NCI-H2029 (cell line): Measurements from ENCODE around the gene BBS4.
"Not testable (repeated sequence)": the region's sequence is repeated elsewhere in the genome, so short reads cannot be mapped to it uniquely, and the experiment has no call there.

Experiments
- DNase-seq: peaks from one replicate; lab custom pipeline; 2025; lab: John Stamatoyannopoulos, UW

BBS4 gene, protein sequence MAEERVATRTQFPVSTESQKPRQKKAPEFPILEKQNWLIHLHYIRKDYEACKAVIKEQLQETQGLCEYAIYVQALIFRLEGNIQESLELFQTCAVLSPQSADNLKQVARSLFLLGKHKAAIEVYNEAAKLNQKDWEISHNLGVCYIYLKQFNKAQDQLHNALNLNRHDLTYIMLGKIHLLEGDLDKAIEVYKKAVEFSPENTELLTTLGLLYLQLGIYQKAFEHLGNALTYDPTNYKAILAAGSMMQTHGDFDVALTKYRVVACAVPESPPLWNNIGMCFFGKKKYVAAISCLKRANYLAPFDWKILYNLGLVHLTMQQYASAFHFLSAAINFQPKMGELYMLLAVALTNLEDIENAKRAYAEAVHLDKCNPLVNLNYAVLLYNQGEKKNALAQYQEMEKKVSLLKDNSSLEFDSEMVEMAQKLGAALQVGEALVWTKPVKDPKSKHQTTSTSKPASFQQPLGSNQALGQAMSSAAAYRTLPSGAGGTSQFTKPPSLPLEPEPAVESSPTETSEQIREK

DNA sequence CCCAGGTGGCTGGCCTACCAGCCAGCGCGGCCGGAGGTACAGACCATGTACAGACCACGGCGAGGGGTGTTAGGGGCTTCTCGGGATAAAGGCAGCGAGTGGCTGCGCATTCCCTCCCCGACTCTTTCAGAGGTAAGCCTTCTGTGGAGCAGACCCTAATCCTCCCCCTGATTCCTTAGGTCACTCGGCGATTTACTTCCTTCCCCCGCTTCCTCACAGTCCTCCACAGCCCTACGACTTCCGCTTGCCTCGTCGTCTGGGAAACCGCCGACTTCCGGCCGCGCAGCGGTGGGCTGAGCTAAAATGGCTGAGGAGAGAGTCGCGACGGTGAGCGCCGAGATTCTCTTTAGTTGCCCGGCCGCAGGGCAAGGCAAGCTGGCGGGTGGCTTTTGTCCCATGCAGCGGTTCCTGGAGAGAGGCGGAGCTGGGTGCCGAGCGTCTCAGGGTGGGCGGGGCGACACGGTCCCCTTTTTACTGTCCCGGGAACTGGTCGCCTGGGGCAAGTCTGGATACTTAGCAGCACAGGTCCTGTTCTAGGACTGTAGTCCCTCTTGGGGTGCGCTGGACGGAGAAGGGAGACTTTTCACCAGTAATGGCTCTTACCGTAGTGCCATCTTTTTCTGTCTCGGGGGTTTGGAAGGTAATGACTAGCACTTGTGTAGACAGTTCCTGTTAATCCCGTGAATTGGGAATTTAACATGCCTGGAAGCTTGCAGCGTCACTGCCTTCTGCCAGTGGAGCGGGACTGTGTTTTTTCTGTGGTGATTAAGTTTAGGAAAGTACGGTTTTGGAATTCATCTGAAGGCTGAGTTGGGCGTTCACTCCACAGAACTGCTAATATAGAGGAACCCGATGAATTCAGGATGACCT is at the start of gene BBS4, which contains the start of gene HIGD2B:
Gene BBS4 (plus strand): TSS at position 283 of the 870 bp plus-strand sequence. CDS start 21 bp downstream, at position 304.
Gene HIGD2B (minus strand): TSS at position 258 of the 870 bp plus-strand sequence. CDS start 9,808 bp downstream, outside the sequence.
- no peak for DNase-seq

GRCh38 chr15:72636519-72637282 is 49.3 kb upstream of the BBS4 start:
- not testable (repeated sequence) for DNase-seq

- not testable (repeated sequence) for DNase-seq
Measured at GRCh38 chr15:72639759-72640483, 46.1 kb upstream of the BBS4 start.

- not testable (repeated sequence) for DNase-seq
Measured at GRCh38 chr15:72642271-72642670, 43.7 kb upstream of the BBS4 start.

- DNase-seq, result not testable (repeated sequence)
Measured at GRCh38 chr15:72648631-72649253, 37.3 kb upstream of the BBS4 start.

DNA sequence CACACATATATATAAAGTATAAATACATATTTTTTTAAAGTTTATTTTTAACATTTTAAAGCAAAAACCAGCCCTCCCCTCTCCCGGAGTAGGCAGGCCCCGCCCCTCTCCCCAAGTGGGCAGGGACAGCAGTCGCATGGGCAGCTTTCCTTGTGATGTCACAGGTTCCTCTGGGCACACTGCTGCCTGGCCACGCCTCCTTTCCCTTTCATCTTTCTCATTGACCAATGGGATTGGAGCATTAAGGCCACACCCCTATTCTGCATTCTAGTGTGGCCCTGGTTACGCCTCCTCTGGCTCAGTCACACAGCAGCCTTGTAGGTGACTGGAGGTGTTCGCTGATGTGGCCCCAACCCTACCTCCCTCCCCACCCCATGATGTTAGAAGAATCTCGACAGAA is 31.6 kb upstream of the BBS4 start, which contains the start of gene GOLGA6B:
Gene GOLGA6B (plus strand): TSS at position 301 of the 400 bp plus-strand sequence. CDS start 41 bp downstream, at position 342.
- DNase-seq, result not testable (repeated sequence)

GRCh38 chr15:72656014-72656413 is 30.0 kb upstream of the BBS4 start:
- DNase-seq, result not testable (repeated sequence)

DNA sequence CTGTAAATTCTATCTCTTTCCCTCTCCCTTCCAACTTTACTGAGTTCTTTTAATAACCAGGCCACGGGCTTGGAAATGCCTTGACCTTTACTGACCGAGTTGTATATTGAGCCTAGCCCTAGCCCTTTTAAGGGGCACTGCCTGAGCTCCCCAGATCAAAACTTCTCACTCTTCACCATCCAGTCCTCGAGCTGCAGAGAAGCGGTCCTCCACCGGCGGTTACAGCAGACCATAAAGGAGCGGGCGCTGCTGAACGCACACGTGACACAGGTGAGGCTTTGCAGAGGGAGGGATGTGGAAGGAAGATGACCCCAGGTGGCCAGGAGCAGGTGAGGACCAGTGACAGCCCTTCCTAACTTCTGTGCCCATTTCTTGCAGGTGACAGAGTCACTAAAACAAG is 24.9 kb upstream of the BBS4 start:
- not testable (repeated sequence) for DNase-seq

GRCh38 chr15:72663931-72664330 is 22.1 kb upstream of the BBS4 start:
- not testable (repeated sequence) for DNase-seq

- not testable (repeated sequence) for DNase-seq
Measured at GRCh38 chr15:72665706-72666105, 20.3 kb upstream of the BBS4 start.

GRCh38 chr15:72669803-72670202 is 16.2 kb upstream of the BBS4 start:
- not testable (repeated sequence) for DNase-seq

GRCh38 chr15:72670656-72671352 is 15.2 kb upstream of the BBS4 start:
- DNase-seq, result not testable (repeated sequence)

- DNase-seq, result no peak
Measured at GRCh38 chr15:72671525-72671924, 14.5 kb upstream of the BBS4 start.

GRCh38 chr15:72676838-72677237 is 9.2 kb upstream of the BBS4 start:
- DNase-seq, result no peak

DNA sequence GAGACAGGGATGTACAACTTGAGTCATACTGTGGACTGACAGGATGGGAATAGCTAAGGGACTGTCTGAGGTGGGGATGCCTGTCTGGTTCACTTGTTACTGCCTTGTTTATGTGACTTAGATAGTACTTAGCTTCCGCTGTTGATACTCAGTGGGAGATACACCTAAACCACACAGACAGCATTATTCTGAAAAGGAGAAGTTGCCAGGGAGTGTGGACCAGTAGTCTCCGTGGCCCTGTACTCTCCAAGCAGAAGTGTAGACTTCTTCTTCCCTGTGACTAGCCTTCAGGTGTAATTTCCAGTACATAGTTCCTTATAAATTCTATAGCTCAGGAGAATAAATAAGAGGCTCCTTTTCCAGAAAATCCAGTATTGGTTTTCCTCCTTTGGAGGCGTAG is 5.1 kb upstream of the BBS4 start:
- DNase-seq, result no peak

DNA sequence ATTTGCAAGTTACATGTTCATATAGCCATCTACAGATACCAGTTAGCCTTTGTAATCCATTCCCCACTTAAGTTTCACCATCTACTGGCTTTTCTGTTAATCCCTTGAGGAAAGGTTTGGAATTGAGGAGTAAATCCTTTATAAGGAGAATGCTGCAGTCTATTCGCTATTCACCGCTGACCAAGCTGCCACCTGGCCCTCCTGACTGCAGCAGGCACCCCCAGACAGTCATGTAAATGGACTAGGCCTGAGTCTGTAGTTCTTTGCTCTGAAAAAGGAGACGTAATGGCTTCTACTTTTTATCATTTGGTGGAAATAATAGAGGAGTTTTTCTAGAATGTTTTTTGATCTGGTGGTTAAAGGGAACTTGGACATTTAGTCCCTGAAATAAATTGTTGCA is 3.2 kb upstream of the BBS4 start:
- no peak for DNase-seq

- DNase-seq, result no peak
Measured at GRCh38 chr15:72685301-72685924, 594 bp upstream of the BBS4 start.

- DNase-seq, result no peak
Measured at GRCh38 chr15:72688697-72689096, 2.7 kb downstream of the BBS4 start.

- no peak for DNase-seq
Measured at GRCh38 chr15:72690938-72691337, 4.9 kb downstream of the BBS4 start.
